HCEC 1CT (cell line): ENCODE measurements around the gene HOOK2.

Experiments
- DNase-seq: peaks from one replicate; pipeline ENCODE4 v3.0.0-alpha.2; 2017

The HOOK2 gene

DNA sequence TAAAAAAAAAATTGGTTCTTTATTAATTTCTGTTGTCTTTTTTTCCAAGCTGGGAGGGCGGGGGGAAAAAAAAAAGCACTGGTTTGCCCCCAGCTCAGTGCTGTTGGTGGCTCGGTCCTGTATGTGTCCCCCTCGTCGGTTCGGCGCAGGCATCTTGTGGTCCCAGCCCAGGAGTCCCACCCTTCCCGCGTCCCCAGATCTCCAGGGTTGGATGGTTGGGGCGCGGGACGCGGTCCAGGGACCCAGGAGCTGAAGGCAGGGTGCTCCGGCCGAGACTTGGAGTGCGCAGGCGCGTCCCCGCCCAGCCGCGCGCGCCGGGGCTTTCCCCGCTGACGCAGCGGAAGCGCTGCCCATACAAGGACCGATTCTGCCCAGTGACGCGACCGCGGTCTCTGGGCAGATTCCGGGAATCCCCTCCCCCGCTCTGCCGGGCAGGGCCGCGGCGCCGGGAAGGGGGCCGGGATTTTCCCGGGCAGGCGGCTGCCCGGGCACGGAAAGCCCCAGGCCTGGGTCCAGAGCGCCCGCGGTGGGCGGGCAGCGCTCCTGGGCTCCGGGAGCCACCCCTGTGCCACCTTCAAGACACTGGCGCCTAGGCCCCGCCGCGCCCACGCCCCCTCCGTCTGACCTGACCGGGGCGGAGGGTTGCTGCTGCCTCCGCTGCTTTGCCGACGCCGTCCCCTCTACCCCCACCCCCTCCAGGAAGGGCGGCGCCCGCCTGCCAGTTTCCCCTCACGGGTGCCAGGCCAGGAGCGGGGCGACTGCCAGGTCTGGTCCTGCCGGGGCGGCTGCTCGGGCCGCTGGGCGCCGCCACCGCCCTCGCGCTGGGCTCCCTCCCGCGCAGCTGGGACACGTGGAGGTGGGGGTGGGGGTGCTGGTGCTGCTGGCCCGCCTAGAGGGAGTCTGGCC, 18.2 kb upstream of the HOOK2 start:
- peak; percentile 85 for DNase-seq

DNA sequence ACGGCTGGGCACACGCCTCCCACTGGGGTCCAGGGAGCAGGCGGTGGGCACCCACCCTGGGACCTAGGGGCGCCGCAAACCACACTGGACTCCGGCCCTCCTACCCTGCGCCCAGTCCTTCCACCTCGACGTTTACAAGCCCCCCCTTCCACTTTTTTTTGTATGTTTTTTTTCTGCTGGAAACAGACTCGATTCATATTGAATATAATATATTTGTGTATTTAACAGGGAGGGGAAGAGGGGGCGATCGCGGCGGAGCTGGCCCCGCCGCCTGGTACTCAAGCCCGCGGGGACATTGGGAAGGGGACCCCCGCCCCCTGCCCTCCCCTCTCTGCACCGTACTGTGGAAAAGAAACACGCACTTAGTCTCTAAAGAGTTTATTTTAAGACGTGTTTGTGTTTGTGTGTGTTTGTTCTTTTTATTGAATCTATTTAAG, 17.5 kb upstream of the HOOK2 start:
- no peak for DNase-seq

DNA sequence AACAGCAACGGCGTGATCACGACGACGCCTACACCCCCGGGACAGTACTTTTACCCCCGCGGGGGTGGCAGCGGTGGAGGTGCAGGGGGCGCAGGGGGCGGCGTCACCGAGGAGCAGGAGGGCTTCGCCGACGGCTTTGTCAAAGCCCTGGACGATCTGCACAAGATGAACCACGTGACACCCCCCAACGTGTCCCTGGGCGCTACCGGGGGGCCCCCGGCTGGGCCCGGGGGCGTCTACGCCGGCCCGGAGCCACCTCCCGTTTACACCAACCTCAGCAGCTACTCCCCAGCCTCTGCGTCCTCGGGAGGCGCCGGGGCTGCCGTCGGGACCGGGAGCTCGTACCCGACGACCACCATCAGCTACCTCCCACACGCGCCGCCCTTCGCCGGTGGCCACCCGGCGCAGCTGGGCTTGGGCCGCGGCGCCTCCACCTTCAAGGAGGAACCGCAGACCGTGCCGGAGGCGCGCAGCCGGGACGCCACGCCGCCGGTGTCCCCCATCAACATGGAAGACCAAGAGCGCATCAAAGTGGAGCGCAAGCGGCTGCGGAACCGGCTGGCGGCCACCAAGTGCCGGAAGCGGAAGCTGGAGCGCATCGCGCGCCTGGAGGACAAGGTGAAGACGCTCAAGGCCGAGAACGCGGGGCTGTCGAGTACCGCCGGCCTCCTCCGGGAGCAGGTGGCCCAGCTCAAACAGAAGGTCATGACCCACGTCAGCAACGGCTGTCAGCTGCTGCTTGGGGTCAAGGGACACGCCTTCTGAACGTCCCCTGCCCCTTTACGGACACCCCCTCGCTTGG, 16.9 kb upstream of the HOOK2 start:
- peak; percentile 52 for DNase-seq

DNA sequence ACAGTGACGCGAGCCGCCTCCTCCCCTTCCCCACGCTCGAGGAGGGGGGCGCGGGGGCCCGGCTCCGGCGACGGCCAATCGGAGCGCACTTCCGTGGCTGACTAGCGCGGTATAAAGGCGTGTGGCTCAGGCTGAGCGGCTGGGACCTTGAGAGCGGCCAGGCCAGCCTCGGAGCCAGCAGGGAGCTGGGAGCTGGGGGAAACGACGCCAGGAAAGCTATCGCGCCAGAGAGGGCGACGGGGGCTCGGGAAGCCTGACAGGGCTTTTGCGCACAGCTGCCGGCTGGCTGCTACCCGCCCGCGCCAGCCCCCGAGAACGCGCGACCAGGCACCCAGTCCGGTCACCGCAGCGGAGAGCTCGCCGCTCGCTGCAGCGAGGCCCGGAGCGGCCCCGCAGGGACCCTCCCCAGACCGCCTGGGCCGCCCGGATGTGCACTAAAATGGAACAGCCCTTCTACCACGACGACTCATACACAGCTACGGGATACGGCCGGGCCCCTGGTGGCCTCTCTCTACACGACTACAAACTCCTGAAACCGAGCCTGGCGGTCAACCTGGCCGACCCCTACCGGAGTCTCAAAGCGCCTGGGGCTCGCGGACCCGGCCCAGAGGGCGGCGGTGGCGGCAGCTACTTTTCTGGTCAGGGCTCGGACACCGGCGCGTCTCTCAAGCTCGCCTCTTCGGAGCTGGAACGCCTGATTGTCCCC, 16.1 kb upstream of the HOOK2 start, which contains the start of gene JUNB:
TSS of gene JUNB (plus strand) at position 142 of the 706 bp plus-strand sequence. CDS start at position 428, 286 bp downstream.
- peak; percentile 98 for DNase-seq

DNA sequence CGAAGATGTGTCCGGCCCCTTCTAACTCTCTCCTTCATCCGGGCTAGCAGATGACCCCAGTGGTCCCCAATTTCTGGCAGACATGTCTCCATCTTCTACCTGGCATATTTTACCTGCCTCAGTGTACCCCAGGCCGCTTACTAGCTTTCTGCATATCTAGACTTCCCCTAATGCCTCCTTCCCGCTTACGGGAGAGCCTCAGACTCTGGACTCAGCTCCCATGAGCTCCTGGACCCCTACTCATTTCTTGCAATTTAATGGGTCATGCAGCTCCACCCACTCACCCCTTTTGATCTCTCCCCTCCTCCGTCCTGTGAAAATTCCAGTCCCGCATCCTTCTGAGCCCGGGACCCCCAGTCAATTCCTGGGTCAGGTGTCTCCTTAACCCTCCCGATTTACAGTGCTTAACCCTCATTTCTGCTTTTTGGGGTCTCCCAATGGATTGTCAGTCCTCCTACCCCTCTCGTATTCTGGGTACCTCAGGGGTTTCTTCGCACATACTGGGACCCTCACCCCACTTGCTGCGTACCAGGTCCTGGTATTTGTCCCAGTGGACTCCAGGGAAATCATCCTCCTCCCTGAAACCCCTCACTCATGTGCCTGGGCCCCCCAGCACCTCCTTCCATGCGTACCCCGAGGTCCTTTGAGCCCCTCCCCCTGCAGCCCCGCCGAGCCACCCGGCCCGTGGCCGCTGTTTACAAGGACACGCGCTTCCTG, 15.4 kb upstream of the HOOK2 start:
- DNase-seq: peak; percentile 11

DNA sequence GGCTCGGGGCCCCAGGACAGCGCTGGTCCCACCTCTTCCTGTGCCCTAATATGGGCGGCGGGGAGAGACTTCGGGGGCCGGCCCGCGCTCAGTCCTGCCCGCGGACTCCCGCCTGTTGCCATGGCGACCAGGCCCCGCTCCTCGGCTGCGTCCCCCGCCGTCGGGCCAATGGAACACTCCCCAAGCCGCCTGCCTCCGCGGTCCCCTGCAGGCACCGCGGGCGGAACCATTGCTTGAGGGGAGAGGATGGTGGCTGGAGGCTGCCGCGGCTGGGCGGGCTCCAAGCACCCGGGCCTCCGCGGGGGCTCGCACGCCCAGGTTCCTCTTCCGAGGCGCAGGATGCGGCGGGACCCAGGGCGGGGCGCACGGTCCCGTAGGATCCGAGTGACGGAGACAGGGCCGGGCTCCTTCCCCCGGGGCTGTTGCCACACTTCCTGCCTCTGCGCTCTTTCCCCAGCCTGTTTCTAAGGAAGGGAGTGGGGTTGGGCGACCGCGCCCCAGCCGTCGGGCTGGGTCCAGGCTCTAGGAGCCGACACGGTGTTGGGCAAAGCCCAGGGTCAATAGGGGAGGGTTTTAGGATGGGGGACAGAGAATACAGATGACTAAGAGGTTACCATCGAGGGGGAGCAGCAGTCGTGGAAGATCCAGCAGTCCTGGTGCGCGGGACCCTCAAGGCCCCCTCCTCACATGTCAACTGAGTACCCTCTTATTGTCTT, 14.7 kb upstream of the HOOK2 start:
- peak; percentile 98 for DNase-seq

DNA sequence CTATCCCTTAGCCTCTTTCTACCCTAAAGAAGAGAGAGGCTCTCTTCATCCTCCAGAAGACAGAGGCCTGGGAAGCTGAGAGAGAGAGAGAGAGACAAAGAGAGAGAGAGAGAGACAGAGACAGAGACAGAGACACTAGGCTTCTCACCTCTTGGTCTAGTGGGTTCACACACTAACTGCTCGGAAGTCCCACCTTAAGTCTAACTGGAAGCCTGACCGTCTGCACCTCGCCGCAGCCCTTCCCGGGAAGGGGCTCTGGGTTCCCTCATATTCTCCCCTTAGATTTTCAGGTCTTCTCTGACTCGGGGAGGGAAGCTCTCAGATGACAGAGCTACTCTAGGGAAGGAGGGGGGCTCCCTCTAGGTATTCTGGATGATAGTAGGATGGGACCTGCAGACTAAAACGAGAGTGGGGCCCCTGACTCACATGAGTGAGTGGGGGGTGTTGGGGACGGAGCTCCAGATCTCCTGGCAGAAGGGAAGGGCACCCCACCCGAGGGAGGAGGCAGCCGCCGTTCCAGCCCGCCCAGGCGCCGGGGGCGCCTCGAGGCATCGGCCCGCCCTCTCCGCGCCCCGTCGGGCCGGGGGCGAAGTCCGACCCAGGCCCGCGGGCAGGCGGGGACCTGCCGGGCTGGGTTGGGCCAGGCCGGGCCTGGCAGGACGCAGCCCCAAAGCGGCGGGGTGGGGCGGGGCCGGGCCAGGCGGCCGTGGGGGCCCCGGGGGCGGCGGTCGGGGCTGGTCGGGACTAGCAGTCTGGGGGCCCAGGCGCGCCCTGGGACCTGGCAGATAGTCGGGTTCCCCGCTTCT, 13.9 kb upstream of the HOOK2 start:
- no peak for DNase-seq

DNA sequence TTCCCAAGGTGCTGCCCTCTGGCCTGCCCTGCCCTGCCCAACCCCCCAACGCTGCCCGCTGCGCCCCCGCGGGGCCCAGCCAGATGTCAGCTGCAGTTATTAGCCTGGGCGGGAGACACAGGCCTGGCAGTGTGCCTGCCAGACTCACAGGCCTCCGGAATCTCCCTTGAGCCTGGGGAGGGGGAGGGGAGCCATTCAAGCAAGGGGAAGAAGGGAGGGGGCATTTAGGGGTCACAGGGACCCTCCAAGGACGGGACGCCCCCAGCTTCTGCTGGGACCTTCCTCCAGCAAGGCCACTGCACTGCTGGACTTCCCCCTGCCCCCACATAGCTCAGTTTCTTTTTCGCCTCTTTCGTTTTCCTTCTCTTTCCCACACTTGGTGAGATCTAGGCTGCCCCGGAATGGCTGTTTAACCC, 13.3 kb upstream of the HOOK2 start:
- peak; percentile 79 for DNase-seq

DNA sequence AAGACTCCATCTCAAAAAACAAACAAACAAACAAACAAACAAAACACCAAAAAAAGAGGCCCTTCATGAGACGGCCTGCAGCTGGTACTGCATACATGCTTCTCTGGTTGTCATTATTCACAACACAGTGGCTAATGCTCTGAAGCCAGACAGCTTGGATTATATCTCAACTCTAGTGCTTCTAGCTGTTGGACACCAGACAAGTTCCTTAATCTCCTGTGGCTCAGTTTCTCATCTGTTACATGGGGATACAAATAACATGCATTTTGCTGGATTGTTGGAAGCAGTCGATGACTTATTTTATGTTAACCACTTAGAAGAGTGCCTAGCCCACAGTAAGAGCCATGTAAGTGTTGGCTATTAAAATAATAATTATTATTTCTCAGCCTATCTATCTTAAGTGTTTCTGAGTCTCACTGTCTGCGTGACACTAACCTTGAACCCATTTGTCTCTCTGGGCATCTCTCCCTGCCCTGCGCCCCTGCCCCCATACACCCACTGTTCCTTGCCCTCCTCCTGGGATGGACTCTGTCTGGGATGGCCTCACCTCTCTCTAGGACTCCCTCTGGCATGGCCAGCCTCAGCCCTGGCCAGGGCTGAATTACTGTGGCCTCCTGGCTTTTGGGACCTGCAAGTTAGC, 12.8 kb upstream of the HOOK2 start:
- peak; percentile 61 for DNase-seq

DNA sequence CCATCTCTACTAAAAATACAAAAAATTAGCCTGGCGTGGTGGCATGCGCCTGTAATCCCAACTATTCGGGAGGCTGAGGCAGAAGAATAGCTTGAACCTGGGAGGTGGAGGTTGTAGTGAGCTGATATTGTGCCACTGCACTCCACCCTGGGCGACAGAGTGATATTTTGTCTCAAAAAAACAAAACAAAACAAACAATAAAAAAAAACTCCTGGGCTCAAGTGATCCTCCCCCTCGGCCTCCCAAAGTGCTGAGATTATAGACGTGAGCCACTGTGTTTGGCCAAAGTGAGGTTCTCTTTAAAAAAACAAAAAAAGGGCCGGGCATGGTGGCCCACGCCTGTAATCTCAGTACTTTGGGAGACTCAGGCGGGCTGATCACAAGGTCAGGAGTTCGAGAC, 12.1 kb upstream of the HOOK2 start:
- DNase-seq: peak; percentile 28

DNA sequence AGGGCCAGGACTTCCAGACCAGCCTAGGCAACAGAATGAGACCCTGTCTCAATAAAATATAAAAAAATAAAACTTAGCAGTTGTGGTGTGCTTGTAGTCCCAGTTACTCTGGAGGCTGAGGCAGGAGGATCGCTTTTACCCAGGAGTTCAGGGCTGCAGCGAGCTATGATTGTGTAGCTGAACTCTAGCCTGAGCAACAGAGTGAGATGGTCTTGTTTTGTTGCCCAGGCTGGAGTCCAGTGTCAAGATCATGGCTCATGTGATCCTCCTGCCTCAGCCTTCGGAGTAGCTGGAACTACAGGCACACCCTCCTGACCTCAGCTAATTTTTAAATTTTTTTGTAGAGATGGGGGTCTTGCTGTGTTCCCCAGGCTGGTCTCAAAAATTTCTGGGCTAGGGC, 11.6 kb upstream of the HOOK2 start:
- DNase-seq: peak; percentile 48

DNA sequence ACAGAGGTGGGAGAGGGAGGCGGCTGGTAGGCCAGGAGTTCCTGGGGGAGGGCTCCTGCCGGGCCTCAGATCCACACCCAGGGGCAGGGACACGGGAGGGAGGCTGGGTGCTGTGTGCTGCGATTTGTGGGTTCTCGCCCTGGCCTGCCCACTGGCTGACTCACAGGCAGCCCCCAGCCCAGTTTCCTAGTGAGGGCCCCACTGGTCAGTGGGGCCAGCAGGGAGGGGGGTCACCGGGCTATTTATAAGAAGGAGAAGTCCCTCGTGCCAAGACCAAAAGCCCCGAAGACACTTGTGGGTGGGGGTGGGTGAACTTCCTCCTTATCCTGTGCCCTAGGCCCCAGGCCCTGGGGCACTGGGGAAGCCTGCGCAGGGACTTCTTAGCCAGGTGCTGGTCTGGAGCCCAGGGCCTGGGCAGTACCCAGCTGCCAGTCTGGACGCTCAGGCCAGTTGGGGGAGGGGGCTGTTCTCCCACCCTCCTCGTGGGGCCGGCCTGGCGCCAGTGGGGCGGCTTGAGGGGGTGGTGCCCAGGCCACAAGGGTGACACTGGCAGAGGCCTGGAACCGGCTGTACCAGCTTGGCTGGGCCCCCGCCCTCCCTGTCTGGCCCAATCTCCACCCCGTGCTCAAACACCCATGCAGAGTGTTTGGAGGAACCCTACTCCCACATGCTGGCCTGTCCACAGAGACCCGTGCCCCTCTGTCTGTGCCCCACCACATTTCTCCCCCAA, 11.0 kb upstream of the HOOK2 start:
- peak; percentile 39 for DNase-seq

DNA sequence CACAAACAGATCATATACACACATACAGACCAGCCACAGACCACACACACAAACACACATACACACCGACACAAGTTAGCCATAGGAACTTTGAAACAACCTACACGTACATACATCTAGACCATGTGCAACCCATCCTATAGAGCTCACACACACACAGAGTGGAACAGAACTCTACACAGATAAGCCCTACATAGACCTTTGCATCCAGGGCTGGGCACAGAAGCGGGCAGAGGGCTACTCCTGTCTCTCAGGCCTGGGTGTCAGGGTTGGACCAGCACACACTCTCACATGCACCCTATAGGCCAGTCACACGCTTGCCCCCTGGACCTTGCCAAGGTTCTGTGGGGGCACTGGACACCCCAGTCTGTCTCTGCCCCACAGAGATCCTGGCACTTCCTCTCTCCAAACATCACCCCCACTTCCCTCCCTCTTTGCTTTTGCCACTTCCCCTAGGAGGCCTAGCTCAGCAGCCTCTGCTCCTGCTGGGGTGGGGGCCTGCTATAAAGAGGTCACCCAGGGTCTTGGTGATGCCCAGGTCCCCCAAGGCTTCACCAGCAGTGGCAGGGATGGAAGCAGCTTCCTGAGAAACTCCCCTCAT, 10.2 kb upstream of the HOOK2 start:
- no peak for DNase-seq

DNA sequence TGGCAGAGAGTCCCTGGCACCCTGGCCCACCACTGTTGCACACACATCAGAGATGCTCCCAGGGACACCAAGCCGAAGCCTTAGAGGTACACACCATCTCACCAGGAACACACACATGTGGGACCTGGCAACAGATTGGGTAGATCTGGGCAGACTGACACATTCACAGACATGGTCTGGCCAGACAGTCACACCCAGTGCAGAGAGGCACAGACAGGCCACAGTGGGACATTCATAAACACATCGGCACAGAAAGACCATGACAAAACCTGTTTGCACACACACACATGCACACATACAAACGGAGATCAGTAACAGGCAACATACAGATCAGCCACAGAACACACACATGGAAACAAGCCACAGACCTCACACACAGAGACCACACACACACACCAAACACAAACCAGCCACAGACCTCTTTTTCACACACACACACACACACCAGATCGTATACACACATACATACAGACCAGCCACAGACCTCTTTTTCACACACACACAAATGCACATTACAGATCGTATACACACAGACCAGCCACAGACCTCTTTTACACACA, 9.6 kb upstream of the HOOK2 start:
- no peak for DNase-seq

DNA sequence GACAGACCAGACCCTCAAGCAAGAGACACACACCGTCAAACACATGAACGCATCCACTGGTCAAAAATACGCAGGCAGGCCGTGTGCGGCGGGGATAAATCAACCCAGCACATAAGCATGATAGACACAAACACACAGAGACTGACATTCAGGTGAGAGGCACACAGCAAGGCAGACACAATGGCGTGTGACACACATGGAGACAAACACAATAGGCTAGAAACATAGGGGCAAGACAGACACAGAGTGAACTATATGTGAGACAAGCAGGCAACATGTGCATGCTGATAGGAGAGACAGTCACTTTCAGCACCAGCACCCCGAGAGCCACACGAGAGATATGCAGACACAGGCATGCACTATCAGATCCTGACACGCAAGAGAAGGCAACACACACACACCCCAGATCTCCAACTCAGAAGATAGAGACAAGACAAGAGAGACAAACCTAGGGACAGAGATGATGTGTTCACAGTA, 9.1 kb upstream of the HOOK2 start:
- peak; percentile 7 for DNase-seq

DNA sequence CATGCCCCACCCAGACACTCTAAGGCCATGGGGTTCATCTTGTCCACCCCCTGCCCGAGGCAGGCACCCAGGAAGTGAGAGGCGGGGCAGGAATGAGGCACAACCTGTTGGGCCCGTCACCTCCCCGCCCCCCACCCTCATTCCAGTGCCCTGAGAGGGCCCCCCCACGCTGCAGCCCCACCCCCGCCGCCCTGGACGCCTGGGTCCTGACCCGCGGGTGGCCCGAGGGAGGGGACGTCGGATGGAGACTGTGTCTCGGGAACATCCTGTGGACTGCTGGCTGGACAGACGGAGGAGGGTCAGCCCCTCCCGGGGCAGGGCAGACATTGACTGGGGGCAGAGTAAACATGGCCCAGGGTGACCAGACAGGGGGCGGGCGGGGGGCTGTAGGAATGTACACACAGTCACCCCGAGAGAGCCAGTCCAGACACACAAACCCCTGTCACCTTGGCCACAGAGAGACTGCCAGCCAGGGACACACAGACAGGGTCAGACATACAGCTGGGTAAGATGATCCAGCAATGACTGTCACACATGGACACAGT, 8.6 kb upstream of the HOOK2 start:
- no peak for DNase-seq

DNA sequence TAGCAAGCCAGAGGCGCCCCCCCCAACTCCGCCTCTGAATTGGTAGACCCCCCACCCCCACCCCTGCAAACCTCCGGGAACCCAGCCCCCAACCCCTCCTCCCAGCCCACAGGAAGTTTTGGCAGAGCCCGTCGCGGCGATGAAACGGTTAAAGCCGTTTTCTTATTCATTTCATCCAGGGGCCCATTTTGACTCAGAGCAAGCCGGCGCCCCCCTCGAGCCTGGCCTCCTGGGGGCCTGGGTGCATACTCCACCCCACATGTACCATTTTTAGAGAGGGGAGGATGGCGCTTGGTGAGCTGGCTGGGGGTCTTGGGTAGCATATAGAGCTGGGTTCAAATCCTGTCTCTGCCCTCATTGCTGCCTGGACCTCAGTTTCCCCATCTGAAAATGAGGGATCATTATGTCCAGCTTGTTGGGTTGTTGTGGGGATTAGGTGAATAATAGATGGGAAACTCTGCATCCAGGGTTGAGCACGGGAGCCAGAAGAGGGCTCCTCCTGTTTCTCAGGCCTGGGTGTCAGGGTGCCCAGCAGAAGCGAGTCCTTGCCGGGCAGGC, 8.0 kb upstream of the HOOK2 start:
- no peak for DNase-seq
